Measurements from ENCODE around the gene HUS1B. TPM values are rescaled to one million over a fixed set of nuclear protein-coding genes. Genes with fewer than 3 reads are reported as not detected.

HUS1B gene
- total and polyA plus RNA-seq, 9 of the 15 experiments (the other 6 are each of a cell fraction or from before 2014, with no cell fraction given): 0.16 to 1.4 (median 0.38) TPM; not detected in 1

- POLR2A ChIA-PET: interaction anchor here (0.6 kb wide), 1 partner anchor 376 kb away, joined by 3 read pairs; no protein-coding TSS in a partner anchor
- ATAC-seq: no peak
- BruUV-seq (replicated peaks): no TSS peak
Measured at GRCh38 chr6:665403-666267, 8.7 kb upstream of the HUS1B start.

More at GRCh38 chr6:665403-666267, 8.7 kb upstream of the HUS1B start:
- no peak overlapping the region for H3K4me3 ChIP-seq
- H3K36me3 ChIP-seq (ENCODE audit: control insufficient read depth, insufficient read depth, low read length): no peaks in the 10 kb centered on the region
- CTCF ChIA-PET (ENCODE audit: low intra/inter-chr PET ratio): no interaction called here
- 35% methylated on average over 5 of the region's 5 CpGs for WGBS (ENCODE audit: insufficient coverage, low coverage, missing lambda C conversion rate)
- in situ Hi-C loops (cut with MboI): no loop called here
- no peak overlapping the region for H3K9ac ChIP-seq (ENCODE audit: insufficient read depth in 1 of 2, low read depth in 2 of 2, low read length in 2 of 2)
- no peaks in the 10 kb centered on the region for H3K9me1 ChIP-seq (ENCODE audit: control insufficient read depth, insufficient read depth, low read length)
- no peaks in the 10 kb centered on the region; the same call in 1 of the 2 replicates for H4K20me1 ChIP-seq (replicated peaks; ENCODE audit: control insufficient read depth, insufficient read depth, low read length)
- H3K27ac ChIP-seq (ENCODE audit: extremely low read depth, low read depth, low read length): no peak overlapping the region
- peaks cover 7% of the 10 kb centered on the region; the same call in 1 of the 3 replicates for H3K79me2 ChIP-seq (ENCODE audit: control insufficient read depth, insufficient read depth, low read length)
- intact Hi-C loops (cut with micrococcal nuclease): no loop called here
- no peak overlapping the region for H3K4me2 ChIP-seq (ENCODE audit: insufficient read depth, low read length)
- no peak overlapping the region for H2AFZ ChIP-seq (ENCODE audit: low read depth, low read length)
- FAIRE-seq (no peak), DNase-seq (ENCODE audit: extremely low read depth in 1 of 4, low spot score in 3 of 4) (no peak)
- H3K9me3 ChIP-seq (replicated peaks; ENCODE audit: control insufficient read depth, insufficient read depth, low read depth, low read length): no peaks in the 10 kb centered on the region
- H3K27me3 ChIP-seq (ENCODE audit: control insufficient read depth in 2 of 2, insufficient read depth in 2 of 2, low read length in 2 of 2): no peaks in the 10 kb centered on the region
- no peak for TF ChIP-seq E2F5 (CRISPR knock-in tag; IDR thresholded peaks at IDR 0.05)
- TF ChIP-seq RBM25 (IDR thresholded peaks at IDR 0.05; ENCODE audit: low read depth, low read length, severe bottlenecking): peak; percentile 14
- peak; percentile 21; the same call in 1 of the 2 replicates for TF ChIP-seq ZBTB40 (IDR thresholded peaks at IDR 0.05)
- TF ChIP-seq ZBTB40 (CRISPR knock-in tag; IDR thresholded peaks at IDR 0.05): no peak
- TF ChIP-seq KDM1A (IDR thresholded peaks at IDR 0.05): 0 out of 4 replicates have a peak, but pooled peaks of 1 of the 2 experiments have one; percentile 8
- TF ChIP-seq ZNF146 (CRISPR knock-in tag; IDR thresholded peaks at IDR 0.05; ENCODE audit: unreplicated experiment): peak; percentile 56
- H3K4me1 ChIP-seq (replicated peaks in 1 of 2; ENCODE audit: control insufficient read depth in 2 of 2, insufficient read depth in 2 of 2, low read length in 2 of 2): no peaks in the 10 kb centered on the region
